GM12875 (cell line): ENCODE measurements around the gene MYBPH.

ENCODE experiments used
- H3K4me3 ChIP-seq: one replicate; pipeline ENCODE4 v1.5.1; 2011; ENCODE audit warnings: low read depth, low read length, control low read depth
- CTCF ChIP-seq: IDR thresholded peaks from 2 replicates; pipeline ENCODE4 v1.5.1; 2011; ENCODE audit warnings: low read depth, mild to moderate bottlenecking, control low read depth, inconsistent platforms, low read length, moderate library complexity, borderline replicate concordance; ENCODE audit not compliant: insufficient read depth

Gene MYBPH

DNA sequence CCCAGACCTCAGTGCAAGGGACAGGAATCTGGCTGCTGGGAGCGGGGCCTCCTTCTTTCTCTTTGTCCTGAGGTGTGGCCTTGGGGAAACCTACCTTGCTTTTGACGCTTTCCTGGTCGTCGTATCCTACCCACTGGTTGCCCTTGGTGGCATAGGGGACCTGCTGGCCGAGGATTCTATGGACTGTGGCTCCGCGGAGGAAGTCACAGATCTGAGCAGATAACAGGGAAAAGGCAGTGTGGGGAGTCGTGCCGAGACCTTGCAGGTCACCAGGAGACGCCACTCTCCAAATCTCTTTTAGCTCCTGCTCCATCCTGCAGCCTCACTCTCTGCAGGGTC, 4.0 kb upstream of the MYBPH start:
- no peak overlapping the region for H3K4me3 ChIP-seq
- no peak for TF ChIP-seq CTCF

DNA sequence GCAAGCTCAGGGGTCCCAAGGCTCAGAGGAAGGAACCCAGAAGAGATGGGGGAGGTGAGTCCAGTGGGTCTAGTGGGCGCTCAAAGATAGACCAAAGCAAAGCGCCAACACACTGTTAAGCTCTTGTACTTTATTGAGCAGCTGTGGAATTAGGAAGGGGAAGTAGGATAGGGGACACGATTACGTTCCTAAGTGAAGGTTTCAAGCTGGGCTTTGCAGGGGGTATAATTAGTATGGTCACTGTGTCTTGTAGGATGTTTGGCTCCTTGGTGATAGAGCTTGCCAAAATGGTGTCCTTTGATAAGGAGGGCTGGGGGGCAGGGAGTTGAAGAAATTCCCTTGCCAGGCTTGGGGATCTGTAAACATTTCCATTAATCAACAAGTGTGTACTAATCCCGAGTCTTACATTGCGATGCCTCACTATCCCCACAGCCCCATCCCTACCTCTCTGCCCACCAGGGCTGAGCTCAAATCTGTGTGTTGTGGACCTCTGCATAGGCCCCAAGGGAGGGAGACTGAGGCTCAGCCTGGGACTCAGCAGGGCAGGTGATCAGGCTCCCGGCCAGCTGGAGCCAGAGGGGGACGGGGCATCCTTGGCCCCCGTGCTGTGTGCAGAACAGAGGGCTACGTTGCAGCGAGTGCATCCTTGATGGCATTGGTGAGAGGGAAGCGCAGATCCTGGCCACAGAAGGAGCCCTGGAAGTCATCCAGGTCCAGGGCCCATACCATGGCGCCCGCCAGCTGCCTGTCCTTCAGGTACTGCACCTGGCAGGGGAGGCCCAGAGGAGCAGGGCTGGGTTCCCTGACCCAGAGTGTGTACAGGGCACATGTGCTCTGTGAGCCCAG, 3.4 kb upstream of the MYBPH start:
- H3K4me3 ChIP-seq = no peak overlapping the region
- TF ChIP-seq CTCF = no peak

DNA sequence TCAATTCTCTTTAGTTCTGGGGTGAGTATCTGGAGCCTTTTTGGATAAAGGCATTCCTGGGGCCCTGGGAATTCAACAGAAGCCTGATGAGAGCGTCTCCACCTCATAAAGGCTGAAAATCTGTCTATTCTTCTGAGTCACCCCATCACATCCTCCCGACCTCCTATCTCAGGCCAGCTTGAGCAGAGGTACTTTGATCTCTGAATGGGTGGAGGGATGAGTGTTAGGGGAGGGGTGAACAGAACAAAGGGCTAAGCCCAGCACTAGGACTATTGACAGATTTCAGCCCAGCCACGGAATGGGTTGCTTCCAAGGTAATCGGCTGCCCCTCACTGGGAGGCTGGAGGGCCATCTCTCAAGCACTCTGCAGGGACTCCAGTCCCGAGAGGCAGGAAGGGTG, 2.5 kb upstream of the MYBPH start:
- TF ChIP-seq CTCF = no peak
- no peak overlapping the region for H3K4me3 ChIP-seq

DNA sequence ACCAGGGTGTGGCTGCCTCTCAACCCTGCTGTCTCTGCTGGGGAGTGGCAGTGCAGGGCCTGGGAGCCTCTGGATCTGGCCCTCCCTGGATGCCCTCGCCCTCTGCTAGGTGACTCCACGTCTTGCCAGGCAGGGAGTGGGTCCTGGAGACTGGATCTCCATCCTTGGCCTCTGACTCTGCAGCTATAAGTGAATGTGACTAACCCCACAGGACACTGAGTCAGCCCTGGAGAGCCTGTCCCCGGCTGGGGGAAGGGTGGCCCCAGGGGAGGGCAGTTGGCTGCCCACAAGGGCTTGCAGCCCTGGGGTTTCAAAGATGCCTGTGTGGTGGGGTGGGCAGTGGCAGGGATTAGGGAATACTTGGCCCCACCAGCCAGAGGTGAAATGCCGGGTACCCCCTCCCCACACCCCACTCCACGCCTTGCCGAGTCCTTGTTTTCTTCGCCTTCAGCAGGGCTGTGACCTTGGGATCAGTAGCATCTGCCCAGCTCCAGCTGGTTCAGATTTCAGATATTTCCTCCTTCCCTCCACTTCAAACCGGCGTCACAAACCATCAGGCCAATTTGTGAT, 1.9 kb upstream of the MYBPH start:
- no peak for TF ChIP-seq CTCF
- no peak overlapping the region for H3K4me3 ChIP-seq

GRCh38 chr1:203177036-203177405, 1.4 kb upstream of the MYBPH start:
- no peak for TF ChIP-seq CTCF
- no peak overlapping the region for H3K4me3 ChIP-seq

DNA sequence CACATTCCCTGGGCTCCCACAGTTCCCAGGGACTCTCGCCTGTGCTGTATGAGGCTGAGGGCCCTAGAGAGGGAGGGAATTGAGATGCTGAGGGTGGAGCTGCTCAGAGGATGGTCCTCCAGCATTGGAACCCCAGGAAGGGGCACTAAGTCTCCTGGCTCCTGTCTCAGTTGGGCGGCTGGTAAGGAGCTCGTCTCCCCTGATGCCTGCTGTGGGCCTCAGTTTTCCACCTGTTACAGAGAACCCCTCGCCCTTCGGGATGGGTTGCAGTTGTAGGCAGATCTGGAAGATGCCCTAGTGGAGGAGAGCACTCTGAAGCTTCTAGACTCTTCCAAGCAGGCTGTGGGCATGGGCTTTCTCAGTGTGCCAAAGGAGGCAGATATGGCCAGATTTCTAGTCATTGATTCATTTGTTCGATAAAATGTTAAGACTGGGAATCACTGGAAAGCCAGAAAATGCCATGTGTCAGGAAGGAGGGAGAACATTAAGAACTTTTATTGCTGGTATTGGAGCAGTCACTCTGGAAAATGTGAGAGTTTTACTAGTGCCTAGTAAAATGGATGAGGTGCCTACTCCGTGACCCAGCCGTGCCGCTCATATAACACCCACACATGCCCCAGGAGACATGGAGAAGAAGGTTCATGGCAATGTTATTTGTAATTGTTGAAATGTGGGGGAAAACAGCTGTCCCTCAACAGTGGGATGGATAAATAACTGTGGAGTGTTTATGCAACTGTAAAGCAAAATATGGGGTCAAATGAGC, 828 bp upstream of the MYBPH start:
- H3K4me3 ChIP-seq = no peak overlapping the region
- TF ChIP-seq CTCF = no peak

DNA sequence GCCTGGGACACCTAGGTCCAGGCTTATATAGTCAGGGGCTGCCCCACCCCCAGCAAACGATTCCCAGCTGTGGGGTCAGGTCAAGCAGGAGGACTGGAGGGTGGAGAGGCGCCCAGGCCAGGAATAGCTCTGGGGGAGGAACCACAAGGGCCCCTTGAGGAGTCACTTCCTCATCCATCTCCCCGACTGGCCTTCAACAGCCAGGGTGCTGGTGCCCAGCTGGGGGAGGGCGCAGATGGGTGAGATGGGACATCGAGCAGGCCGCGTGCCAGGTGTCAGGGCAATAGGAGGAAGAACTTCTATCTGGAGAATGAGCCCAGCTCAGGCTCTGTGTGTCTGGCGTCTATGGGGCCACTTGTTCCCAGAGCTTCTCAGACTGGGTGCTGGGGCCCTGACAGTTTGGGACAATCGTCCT, 208 bp upstream of the MYBPH start:
- H3K4me3 ChIP-seq = no peak overlapping the region
- no peak for TF ChIP-seq CTCF
